Tibial nerve (tissue), 4 donors: ENCODE measurements around the gene ITIH2.

Source experiments
- EP300 ChIP-seq, 2 donors: sonication (generic); formaldehyde crosslinking; IDR thresholded peaks; one replicate each; pipeline ENCODE4 v1.6.1; 2017; ENCODE audit warnings: antibody characterized with exemption in 2 of 2, mild to moderate bottlenecking in 1 of 2
- POLR2A ChIP-seq, 2 donors: fragments of 450-650 bp; IDR thresholded peaks; one replicate each; pipeline ENCODE4 v1.6.1; 2017; ENCODE audit warnings: antibody characterized with exemption in 2 of 2, mild to moderate bottlenecking in 2 of 2, moderate library complexity in 2 of 2
- TF ChIP-seq, protein P1 (sequence below), 5 experiments: fragments of 200-600 bp in 3 of 5; fragments of 450-650 bp in 2 of 5; sonication (generic) in 3 of 5; IDR thresholded peaks; one replicate each; pipeline ENCODE4 v1.5.1; 2016 to 2019; ENCODE audit warnings: antibody characterized with exemption in 5 of 5, mild to moderate bottlenecking in 3 of 5, moderate library complexity in 2 of 5

- TF ChIP-seq, protein P1, sequence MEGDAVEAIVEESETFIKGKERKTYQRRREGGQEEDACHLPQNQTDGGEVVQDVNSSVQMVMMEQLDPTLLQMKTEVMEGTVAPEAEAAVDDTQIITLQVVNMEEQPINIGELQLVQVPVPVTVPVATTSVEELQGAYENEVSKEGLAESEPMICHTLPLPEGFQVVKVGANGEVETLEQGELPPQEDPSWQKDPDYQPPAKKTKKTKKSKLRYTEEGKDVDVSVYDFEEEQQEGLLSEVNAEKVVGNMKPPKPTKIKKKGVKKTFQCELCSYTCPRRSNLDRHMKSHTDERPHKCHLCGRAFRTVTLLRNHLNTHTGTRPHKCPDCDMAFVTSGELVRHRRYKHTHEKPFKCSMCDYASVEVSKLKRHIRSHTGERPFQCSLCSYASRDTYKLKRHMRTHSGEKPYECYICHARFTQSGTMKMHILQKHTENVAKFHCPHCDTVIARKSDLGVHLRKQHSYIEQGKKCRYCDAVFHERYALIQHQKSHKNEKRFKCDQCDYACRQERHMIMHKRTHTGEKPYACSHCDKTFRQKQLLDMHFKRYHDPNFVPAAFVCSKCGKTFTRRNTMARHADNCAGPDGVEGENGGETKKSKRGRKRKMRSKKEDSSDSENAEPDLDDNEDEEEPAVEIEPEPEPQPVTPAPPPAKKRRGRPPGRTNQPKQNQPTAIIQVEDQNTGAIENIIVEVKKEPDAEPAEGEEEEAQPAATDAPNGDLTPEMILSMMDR (IDR thresholded peaks at IDR 0.05), result no peak
- no peak for TF ChIP-seq EP300 (IDR thresholded peaks at IDR 0.05)
- no peak for TF ChIP-seq POLR2A (IDR thresholded peaks at IDR 0.05)
Observed at GRCh38 chr10:7763929-7764328, 60.8 kb downstream of the ITIH2 start.
